Inflammatory macrophage (primary cell): ENCODE data around the gene SOWAHA.
"Not testable (repeated sequence)": the region's sequence is repeated elsewhere in the genome, so short reads cannot be mapped to it uniquely, and the experiment has no call there.

Source experiments
- DNase-seq, 2 donors: peaks; one replicate each; pipeline ENCODE4 v3.0.0-alpha.2; 2020 to 2022

Gene SOWAHA

GRCh38 chr5:132854992-132855391, 41.9 kb downstream of the SOWAHA start:
- not testable (repeated sequence) for DNase-seq

DNA sequence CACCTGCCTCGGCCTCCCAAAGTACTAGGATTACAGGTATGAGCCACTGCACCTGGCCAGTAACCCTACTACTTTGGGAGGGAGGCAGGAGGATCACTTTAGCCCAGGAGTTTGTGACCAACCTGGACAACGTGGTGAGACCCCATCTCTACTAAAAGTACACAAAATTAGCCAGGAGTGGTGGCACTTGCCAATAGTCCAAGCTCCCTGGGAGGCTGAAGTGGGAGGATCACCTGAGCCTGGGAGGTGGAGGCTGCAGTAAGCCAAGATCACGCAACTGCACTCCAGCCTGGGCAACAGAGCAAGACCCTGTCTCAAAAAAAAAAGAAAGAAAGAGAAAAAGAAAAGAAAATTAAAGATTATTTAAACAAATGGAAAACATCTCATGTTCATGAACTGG, 42.9 kb downstream of the SOWAHA start:
- DNase-seq = no peak

DNA sequence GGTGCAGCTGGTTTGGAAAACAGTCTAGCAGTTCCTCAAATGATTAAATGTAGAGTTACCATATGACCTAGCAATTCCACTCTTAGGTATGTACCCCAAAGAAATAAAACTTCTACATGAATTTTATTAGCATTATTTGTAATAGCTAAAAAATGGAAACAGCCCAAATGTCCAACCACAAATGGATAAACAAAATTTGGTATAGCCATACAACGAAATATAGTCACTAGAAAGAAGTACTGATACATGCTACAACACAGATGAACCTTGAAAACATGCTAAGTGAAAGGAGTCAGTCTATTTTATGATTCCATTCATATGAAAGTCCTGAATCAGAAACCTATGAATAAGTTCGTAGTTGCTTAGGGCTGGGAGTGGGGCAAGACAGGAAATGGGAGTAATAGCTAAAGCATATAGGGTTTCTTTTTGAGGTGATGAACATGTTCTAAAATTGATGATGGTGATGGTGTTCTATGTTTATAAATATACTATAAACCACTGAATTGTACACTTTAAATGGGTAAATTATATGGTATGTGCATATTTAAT, 46.9 kb downstream of the SOWAHA start:
- no peak for DNase-seq

- DNase-seq = no peak
These were observed 47.6 kb downstream of the SOWAHA start for GRCh38 chr5:132860742-132861141.

- no peak for DNase-seq
These were observed 52.7 kb downstream of the SOWAHA start for GRCh38 chr5:132865668-132866341.
